GM23338 (cell line): ENCODE data around the gene FGA. TPM values are rescaled to one million over a fixed set of nuclear protein-coding genes. Genes with fewer than 3 reads are reported as not detected.
A peak's percentile ranks its signal among the peaks of the same experiment; 100 is the strongest.

Source experiments
- ATAC-seq: fragments of 200-7000 bp; cut with Tn5 transposase; 3 replicates; pipeline ENCODE4 v1.9.1; 2020
- DNase-seq: peaks from one replicate; pipeline ENCODE4 v3.0.0-alpha.2; 2015; ENCODE audit warnings: low spot score
- H2AFZ ChIP-seq: fragments of 200-600 bp; sonication (generic); 2 replicates; pipeline ENCODE4 v1.8.0; 2016; ENCODE audit warnings: antibody characterized with exemption, mild to moderate bottlenecking, moderate library complexity
- H3F3A ChIP-seq: fragments of 200-600 bp; sonication (generic); replicated peaks from 2 replicates; pipeline ENCODE4 v1.8.0; 2017; ENCODE audit warnings: antibody characterized with exemption, mixed run types, low read depth
- H3K27ac ChIP-seq: fragments of 200-600 bp; sonication (generic); 2 replicates; pipeline ENCODE4 v1.6.1; 2016; ENCODE audit warnings: low read depth
- H3K27me3 ChIP-seq: fragments of 200-600 bp; sonication (generic); 2 replicates; pipeline ENCODE4 v1.8.0; 2016; ENCODE audit warnings: mild to moderate bottlenecking, mixed run types, moderate library complexity; ENCODE audit not compliant: insufficient read depth
- H3K36me3 ChIP-seq: fragments of 200-600 bp; sonication (generic); 2 replicates; pipeline ENCODE4 v1.8.0; 2016; ENCODE audit warnings: mild to moderate bottlenecking; ENCODE audit not compliant: insufficient read depth
- H3K4me1 ChIP-seq: fragments of 200-600 bp; sonication (generic); 2 replicates; pipeline ENCODE4 v1.8.0; 2016; ENCODE audit warnings: mild to moderate bottlenecking, moderate library complexity; ENCODE audit not compliant: insufficient read depth
- H3K4me2 ChIP-seq: fragments of 200-600 bp; sonication (generic); 2 replicates; pipeline ENCODE4 v1.7.1; 2017; ENCODE audit warnings: mixed run types
- H3K4me3 ChIP-seq: fragments of 200-600 bp; sonication (generic); 2 replicates; pipeline ENCODE4 v1.6.1; 2016; ENCODE audit warnings: mixed run types
- H3K79me2 ChIP-seq: fragments of 200-600 bp; sonication (generic); replicated peaks from 2 replicates; pipeline ENCODE4 v1.8.0; 2017; ENCODE audit warnings: mild to moderate bottlenecking; ENCODE audit not compliant: insufficient read depth
- H3K9me2 ChIP-seq: fragments of 200-600 bp; sonication (generic); 2 replicates; pipeline ENCODE4 v1.8.0; 2017; ENCODE audit not compliant: insufficient read depth
- H4K20me1 ChIP-seq: fragments of 200-600 bp; sonication (generic); replicated peaks from 2 replicates; pipeline ENCODE4 v1.8.0; 2017; ENCODE audit warnings: mild to moderate bottlenecking; ENCODE audit not compliant: insufficient read depth
- H3K27ac Mint-ChIP-seq: 2 replicates; pipeline ENCODE4 v1.8.0; 2020; ENCODE audit warnings: inconsistent platforms, mild to moderate bottlenecking, moderate library complexity, mixed read lengths
- H3K27me3 Mint-ChIP-seq: 3 replicates; pipeline ENCODE4 v1.8.0; 2022; ENCODE audit warnings: low read depth, mild to moderate bottlenecking, moderate library complexity, mixed read lengths, inconsistent platforms; ENCODE audit not compliant: insufficient read depth, poor library complexity
- H3K36me3 Mint-ChIP-seq: 3 replicates; pipeline ENCODE4 v1.8.0; 2021; ENCODE audit warnings: low read depth, mild to moderate bottlenecking, inconsistent platforms, moderate library complexity, mixed read lengths
- H3K4me1 Mint-ChIP-seq: 3 replicates; pipeline ENCODE4 v1.8.0; 2020; ENCODE audit warnings: mild to moderate bottlenecking, inconsistent platforms, mixed read lengths
- H3K4me3 Mint-ChIP-seq: 3 replicates; pipeline ENCODE4 v1.8.0; 2021; ENCODE audit warnings: moderate library complexity, mild to moderate bottlenecking, inconsistent platforms, mixed read lengths
- H3K9me3 Mint-ChIP-seq: 3 replicates; pipeline ENCODE4 v1.8.0; 2020; ENCODE audit warnings: moderate library complexity, mild to moderate bottlenecking, inconsistent platforms, mixed read lengths
- CREB1 ChIP-seq: fragments of 250-450 bp; sonication (Bioruptor Pico); IDR thresholded peaks from 2 replicates; pipeline ENCODE4 v1.5.0; 2020; ENCODE audit warnings: low read depth, mild to moderate bottlenecking, moderate library complexity
- CTCF ChIP-seq, 2 experiments: fragments of 200-600 bp in 1 of 2; sonication (generic) in 1 of 2; conservative IDR thresholded peaks; 2 replicates each; pipeline versions ENCODE4 v1.5.1 to v1.6.1; 2016 to 2017; ENCODE audit warnings: antibody characterized with exemption in 2 of 2, low read depth in 2 of 2, mild to moderate bottlenecking in 2 of 2, moderate library complexity in 1 of 2
- EZH2 ChIP-seq: fragments of 200-600 bp; sonication (generic); IDR thresholded peaks from one replicate; pipeline ENCODE4 v1.8.0; 2017; ENCODE audit warnings: antibody characterized with exemption, mild to moderate bottlenecking, low read depth; ENCODE audit not compliant: unreplicated experiment
- EZH2phosphoT487 ChIP-seq: fragments of 200-600 bp; sonication (generic); IDR thresholded peaks from one replicate; pipeline ENCODE4 v1.8.1; 2018; ENCODE audit warnings: antibody characterized with exemption; ENCODE audit not compliant: unreplicated experiment
- JUNB ChIP-seq: IDR thresholded peaks from one replicate; pipeline ENCODE4 v1.6.1; 2016; ENCODE audit warnings: antibody characterized with exemption; ENCODE audit not compliant: unreplicated experiment
- NANOG ChIP-seq: IDR thresholded peaks from 2 replicates; pipeline ENCODE4 v1.6.1; 2016; ENCODE audit warnings: antibody characterized with exemption, borderline replicate concordance
- STAT1 ChIP-seq: IDR thresholded peaks from one replicate; pipeline ENCODE4 v1.6.1; 2016; ENCODE audit warnings: antibody characterized with exemption; ENCODE audit not compliant: unreplicated experiment
- ZNF114 ChIP-seq: fragments of 250-450 bp; sonication (Bioruptor Pico); IDR thresholded peaks from 2 replicates; pipeline ENCODE4 v1.5.0; 2020; ENCODE audit warnings: mild to moderate bottlenecking, moderate library complexity
- ZNF331 ChIP-seq: fragments of 250-450 bp; sonication (Bioruptor Pico); IDR thresholded peaks from 2 replicates; pipeline ENCODE4 v1.5.0; 2020; ENCODE audit warnings: low read depth, mild to moderate bottlenecking, moderate library complexity
- ZNF462 ChIP-seq: fragments of 250-450 bp; sonication (Bioruptor Pico); IDR thresholded peaks from 2 replicates; pipeline ENCODE4 v1.5.0; 2020; ENCODE audit warnings: mild to moderate bottlenecking, moderate library complexity
- polyA plus RNA-seq: library from polyadenylated mRNA; unstranded; fragments of >200 nt; fragmentation: Nextera tagmentation; extraction: Ambion mirVana; gene quantifications from 2 replicates; pipeline ENCODE4 v1.2.1, GENCODE V29; 2016
- total RNA-seq: library from RNA; depleted of rRNA; stranded (reverse); fragments of >200 nt; shearing (Covaris generic); gene quantifications from 2 replicates; pipeline ENCODE4 v1.2.3, GENCODE V29; 2014

The FGA gene
- total and polyA plus RNA-seq, 2 experiments from 2014 or later: not detected

- Mint-ChIP-seq H3K27ac (no peak overlapping the region), H3K9me3 (no peaks in the 10 kb centered on the region), H3K36me3 (peaks cover 56% of the 10 kb centered on the region), H3K27me3 (no peaks in the 10 kb centered on the region), H3K4me3 (no peak overlapping the region), H3K4me1 (peaks cover 8% of the 10 kb centered on the region)
- no peaks in the 10 kb centered on the region for H3F3A ChIP-seq
- ATAC-seq (no peak), DNase-seq (no peak)
- H3K27me3 ChIP-seq: no peaks in the 10 kb centered on the region
- peaks cover 6% of the 10 kb centered on the region; the same call in 1 of the 2 replicates for H4K20me1 ChIP-seq
- H3K36me3 ChIP-seq: peaks cover 53% of the 10 kb centered on the region
- H3K4me3 ChIP-seq: no peak overlapping the region
- no peak overlapping the region for H3K4me2 ChIP-seq
- no peak for TF ChIP-seq ZNF331
- TF ChIP-seq CTCF (conservative IDR thresholded peaks at IDR 0.05; ENCODE audit: low read depth in 2 of 2): peak; percentile 10 to 46; a peak in 2 of 4 replicates
- H3K79me2 ChIP-seq: peaks cover 32% of the 10 kb centered on the region
- no peak overlapping the region for H2AFZ ChIP-seq
- no peak overlapping the region for H3K27ac ChIP-seq
- H3K4me1 ChIP-seq: peaks cover 8% of the 10 kb centered on the region; the same call in 1 of the 2 replicates
- no peaks in the 10 kb centered on the region for H3K9me2 ChIP-seq
Observed at GRCh38 chr4:154545689-154546088, 44.9 kb downstream of the FGA start.

- Histone ChIP-seq H3K4me1 (no peaks in the 10 kb centered on the region), H3K4me3 (no peak overlapping the region), H3K27me3 (no peaks in the 10 kb centered on the region), H3K9me2 (no peaks in the 10 kb centered on the region), H3K4me2 (no peak overlapping the region), H3K79me2 (peaks cover 4% of the 10 kb centered on the region; the same call in 1 of the 2 replicates), H4K20me1 (no peaks in the 10 kb centered on the region; the same call in 1 of the 2 replicates), H3K27ac (no peak overlapping the region), H3F3A (no peaks in the 10 kb centered on the region), H3K36me3 (peaks cover 81% of the 10 kb centered on the region), H2AFZ (no peak overlapping the region)
- H3K27ac Mint-ChIP-seq: no peak overlapping the region
- ATAC-seq (no peak), DNase-seq (no peak)
- H3K4me1 Mint-ChIP-seq: no peaks in the 10 kb centered on the region
- H3K9me3 Mint-ChIP-seq: no peaks in the 10 kb centered on the region
- H3K4me3 Mint-ChIP-seq: no peak overlapping the region
- peaks cover 71% of the 10 kb centered on the region for H3K36me3 Mint-ChIP-seq
- no peaks in the 10 kb centered on the region for H3K27me3 Mint-ChIP-seq
- TF ChIP-seq NANOG (no peak), STAT1 (no peak), EZH2phosphoT487 (no peak), CTCF (conservative IDR thresholded peaks at IDR 0.05; ENCODE audit: low read depth in 2 of 2) (no peak), CREB1 (CRISPR knock-in tag) (no peak), ZNF462 (CRISPR knock-in tag) (no peak), ZNF114 (CRISPR knock-in tag) (no peak), EZH2 (no peak), JUNB (no peak)
Observed at GRCh38 chr4:154542271-154542879, 48.2 kb downstream of the FGA start.
